ENCODE results near the gene SLC5A11.

DNA sequence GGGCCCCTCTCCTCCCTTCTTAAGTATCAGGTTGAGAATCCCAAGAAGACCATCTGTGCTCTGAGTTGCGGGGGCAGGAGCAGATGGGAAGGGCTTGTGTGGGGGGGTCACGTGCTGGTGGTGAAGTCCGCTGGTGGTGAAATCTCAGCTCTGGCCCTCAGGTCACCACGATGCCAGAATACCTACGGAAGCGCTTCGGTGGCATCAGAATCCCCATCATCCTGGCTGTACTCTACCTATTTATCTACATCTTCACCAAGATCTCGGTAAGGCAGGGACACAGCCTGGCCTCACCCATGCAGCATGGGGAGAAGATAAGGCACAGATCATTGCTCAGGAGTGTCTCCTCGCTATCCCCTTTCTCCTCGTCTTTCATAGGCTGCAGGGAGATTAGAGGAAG is 29.7 kb downstream of the SLC5A11 start:
- TF ChIP-seq, protein P1, sequence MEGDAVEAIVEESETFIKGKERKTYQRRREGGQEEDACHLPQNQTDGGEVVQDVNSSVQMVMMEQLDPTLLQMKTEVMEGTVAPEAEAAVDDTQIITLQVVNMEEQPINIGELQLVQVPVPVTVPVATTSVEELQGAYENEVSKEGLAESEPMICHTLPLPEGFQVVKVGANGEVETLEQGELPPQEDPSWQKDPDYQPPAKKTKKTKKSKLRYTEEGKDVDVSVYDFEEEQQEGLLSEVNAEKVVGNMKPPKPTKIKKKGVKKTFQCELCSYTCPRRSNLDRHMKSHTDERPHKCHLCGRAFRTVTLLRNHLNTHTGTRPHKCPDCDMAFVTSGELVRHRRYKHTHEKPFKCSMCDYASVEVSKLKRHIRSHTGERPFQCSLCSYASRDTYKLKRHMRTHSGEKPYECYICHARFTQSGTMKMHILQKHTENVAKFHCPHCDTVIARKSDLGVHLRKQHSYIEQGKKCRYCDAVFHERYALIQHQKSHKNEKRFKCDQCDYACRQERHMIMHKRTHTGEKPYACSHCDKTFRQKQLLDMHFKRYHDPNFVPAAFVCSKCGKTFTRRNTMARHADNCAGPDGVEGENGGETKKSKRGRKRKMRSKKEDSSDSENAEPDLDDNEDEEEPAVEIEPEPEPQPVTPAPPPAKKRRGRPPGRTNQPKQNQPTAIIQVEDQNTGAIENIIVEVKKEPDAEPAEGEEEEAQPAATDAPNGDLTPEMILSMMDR (IDR thresholded peaks at IDR 0.05): no peak
- TF ChIP-seq POLR2A (IDR thresholded peaks at IDR 0.05): no peak
